ENCODE measurements around the gene XDH.

Gene XDH

GRCh38 chr2:31387850-31388249, 26.7 kb downstream of the XDH start:
- H3K27ac ChIP-seq: no peak overlapping the region
- TF ChIP-seq, protein P1, sequence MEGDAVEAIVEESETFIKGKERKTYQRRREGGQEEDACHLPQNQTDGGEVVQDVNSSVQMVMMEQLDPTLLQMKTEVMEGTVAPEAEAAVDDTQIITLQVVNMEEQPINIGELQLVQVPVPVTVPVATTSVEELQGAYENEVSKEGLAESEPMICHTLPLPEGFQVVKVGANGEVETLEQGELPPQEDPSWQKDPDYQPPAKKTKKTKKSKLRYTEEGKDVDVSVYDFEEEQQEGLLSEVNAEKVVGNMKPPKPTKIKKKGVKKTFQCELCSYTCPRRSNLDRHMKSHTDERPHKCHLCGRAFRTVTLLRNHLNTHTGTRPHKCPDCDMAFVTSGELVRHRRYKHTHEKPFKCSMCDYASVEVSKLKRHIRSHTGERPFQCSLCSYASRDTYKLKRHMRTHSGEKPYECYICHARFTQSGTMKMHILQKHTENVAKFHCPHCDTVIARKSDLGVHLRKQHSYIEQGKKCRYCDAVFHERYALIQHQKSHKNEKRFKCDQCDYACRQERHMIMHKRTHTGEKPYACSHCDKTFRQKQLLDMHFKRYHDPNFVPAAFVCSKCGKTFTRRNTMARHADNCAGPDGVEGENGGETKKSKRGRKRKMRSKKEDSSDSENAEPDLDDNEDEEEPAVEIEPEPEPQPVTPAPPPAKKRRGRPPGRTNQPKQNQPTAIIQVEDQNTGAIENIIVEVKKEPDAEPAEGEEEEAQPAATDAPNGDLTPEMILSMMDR (conservative IDR thresholded peaks at IDR 0.05): no peak
- no peak for TF ChIP-seq ZFX (IDR thresholded peaks at IDR 0.05)

GRCh38 chr2:31386648-31387047, 27.9 kb downstream of the XDH start:
- TF ChIP-seq, protein P1 (conservative IDR thresholded peaks at IDR 0.05): no peak
- TF ChIP-seq ZFX (IDR thresholded peaks at IDR 0.05): no peak
- H3K27ac ChIP-seq: no peak overlapping the region

DNA sequence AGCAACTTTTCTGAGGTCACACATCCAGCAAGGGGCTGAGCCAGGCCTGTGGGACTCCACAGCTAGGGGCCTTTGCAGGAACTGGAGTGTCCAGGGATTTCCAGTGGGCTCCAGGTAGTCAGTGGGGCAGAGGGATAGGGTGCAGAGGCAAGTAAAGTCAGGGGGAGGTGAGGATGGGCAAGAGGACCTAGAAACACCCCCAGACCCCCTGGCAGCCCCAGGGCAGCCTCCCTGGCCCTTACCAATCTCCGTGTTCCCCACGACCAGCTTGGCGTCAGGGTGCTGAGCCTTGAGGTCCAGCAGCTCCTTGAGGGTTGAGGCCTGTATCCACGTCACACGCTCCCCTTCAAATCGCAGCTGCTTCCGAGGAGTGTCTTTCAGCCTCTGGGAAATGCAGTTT, 28.4 kb downstream of the XDH start:
- TF ChIP-seq ZFX (IDR thresholded peaks at IDR 0.05): no peak
- TF ChIP-seq, protein P1 (conservative IDR thresholded peaks at IDR 0.05): no peak
- no peak overlapping the region for H3K27ac ChIP-seq

DNA sequence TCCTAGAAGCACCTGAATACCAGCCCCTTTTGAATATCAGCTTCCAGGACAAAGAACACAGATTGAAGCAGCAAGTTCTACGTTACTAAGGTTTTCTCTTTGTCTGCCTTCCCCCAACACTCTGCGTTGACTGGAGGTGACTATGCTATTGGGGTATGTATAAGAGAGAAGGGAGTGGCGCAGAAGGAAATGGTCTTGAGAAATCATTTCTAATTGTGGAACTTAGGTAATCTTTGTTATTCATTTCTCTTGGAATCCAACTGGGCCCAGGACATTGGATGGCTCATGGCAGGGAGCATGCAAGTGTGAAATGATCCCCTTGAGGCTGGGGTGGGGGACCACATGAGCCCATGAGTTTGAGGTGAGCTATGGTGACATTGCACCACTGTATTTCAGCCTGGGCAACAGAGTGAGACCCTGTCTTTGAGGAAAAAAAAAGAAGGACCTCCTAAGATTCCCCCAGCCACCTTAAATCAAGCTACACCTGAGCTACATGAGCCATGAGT, 29.7 kb downstream of the XDH start:
- no peak overlapping the region for H3K27ac ChIP-seq
- TF ChIP-seq ZFX (IDR thresholded peaks at IDR 0.05): no peak
- TF ChIP-seq, protein P1 (conservative IDR thresholded peaks at IDR 0.05): no peak

GRCh38 chr2:31384351-31384750, 30.2 kb downstream of the XDH start:
- H3K27ac ChIP-seq: no peak overlapping the region
- TF ChIP-seq, protein P1 (conservative IDR thresholded peaks at IDR 0.05): no peak
- TF ChIP-seq ZFX (IDR thresholded peaks at IDR 0.05): no peak

GRCh38 chr2:31383471-31384153, 30.9 kb downstream of the XDH start:
- TF ChIP-seq, protein P1 (conservative IDR thresholded peaks at IDR 0.05): no peak
- no peak for TF ChIP-seq ZFX (IDR thresholded peaks at IDR 0.05)
- H3K27ac ChIP-seq: no peak overlapping the region

DNA sequence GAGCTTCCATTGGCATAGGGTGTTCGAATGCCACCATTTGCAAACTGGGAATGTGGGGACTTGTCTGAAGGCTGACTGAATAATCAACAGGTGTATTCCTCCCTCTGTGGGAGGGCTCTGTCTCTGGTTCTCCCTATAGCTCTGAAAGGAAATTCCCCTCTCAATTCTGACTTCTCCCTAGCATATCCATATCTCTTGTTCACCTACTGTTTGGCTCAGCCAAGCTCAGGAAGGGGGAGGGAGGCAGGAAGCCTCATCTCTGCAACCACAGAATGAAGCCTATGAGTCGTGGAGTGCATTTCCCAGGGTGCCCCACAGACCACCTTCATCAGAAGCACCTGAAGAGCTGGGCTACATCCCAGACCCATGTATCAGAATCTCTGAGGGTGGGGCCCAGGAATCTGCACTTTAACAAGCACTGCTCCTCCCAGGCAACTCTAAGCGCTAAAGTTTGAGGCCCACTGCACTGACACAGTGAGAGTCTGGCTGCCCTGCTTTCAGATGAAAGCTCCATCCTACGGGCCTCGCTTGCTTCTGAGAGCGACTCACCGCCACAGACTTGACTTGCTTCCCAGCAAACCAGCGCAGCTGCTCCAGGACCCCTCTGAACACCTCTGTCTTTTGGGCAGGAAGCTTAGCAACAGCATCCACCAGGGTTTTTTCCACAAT, 32.0 kb downstream of the XDH start:
- peak overlapping the region; percentile 22 for H3K27ac ChIP-seq
- TF ChIP-seq, protein P1 (conservative IDR thresholded peaks at IDR 0.05): no peak
- no peak for TF ChIP-seq ZFX (IDR thresholded peaks at IDR 0.05)

All from C4-2B (cell line).